Osteocyte (in vitro differentiated cells): ENCODE data around the gene MYH14. TPM values are rescaled to one million over a fixed set of nuclear protein-coding genes. Genes with fewer than 3 reads are reported as not detected.

Experiments
- DNase-seq: peaks from one replicate; pipeline ENCODE4 v3.0.0; 2021; ENCODE audit warnings: mixed read lengths; ENCODE audit not compliant: unreplicated experiment; ENCODE audit errors: extremely low spot score
- H3K27ac Mint-ChIP-seq: one replicate; pipeline ENCODE4 v1.8.0; 2021; ENCODE audit warnings: mild to moderate bottlenecking, mixed read lengths; ENCODE audit not compliant: unreplicated experiment
- H3K27me3 Mint-ChIP-seq: one replicate; pipeline ENCODE4 v1.8.0; 2021; ENCODE audit warnings: mixed read lengths; ENCODE audit not compliant: unreplicated experiment
- H3K36me3 Mint-ChIP-seq: one replicate; pipeline ENCODE4 v1.8.0; 2021; ENCODE audit warnings: mixed read lengths; ENCODE audit not compliant: unreplicated experiment
- H3K4me1 Mint-ChIP-seq: one replicate; pipeline ENCODE4 v1.8.0; 2021; ENCODE audit warnings: mixed read lengths; ENCODE audit not compliant: unreplicated experiment
- H3K4me3 Mint-ChIP-seq: one replicate; pipeline ENCODE4 v1.8.0; 2021; ENCODE audit warnings: mild to moderate bottlenecking, moderate library complexity, mixed read lengths; ENCODE audit not compliant: unreplicated experiment
- H3K9me3 Mint-ChIP-seq: one replicate; pipeline ENCODE4 v1.8.0; 2021; ENCODE audit warnings: mixed read lengths; ENCODE audit not compliant: unreplicated experiment
- CTCF ChIP-seq: fragments of 200-600 bp; sonication (generic); IDR thresholded peaks from 2 replicates; pipeline ENCODE4 v1.5.0; 2021; ENCODE audit warnings: antibody characterized with exemption, mild to moderate bottlenecking, moderate library complexity
- total RNA-seq: library from RNA; stranded (reverse); gene quantifications from 2 replicates; pipeline ENCODE4 v1.2.1, GENCODE V29; 2021

MYH14 gene
- total RNA-seq, 1 donor from 2014 or later = not detected

GRCh38 chr19:50210425-50210824 lies 7.0 kb downstream of the MYH14 start:
- peaks cover 2% of the 10 kb centered on the region for H3K27me3 Mint-ChIP-seq
- no peak for DNase-seq
- H3K9me3 Mint-ChIP-seq = peaks cover 11% of the 10 kb centered on the region
- H3K4me3 Mint-ChIP-seq = no peak overlapping the region
- no peaks in the 10 kb centered on the region for H3K36me3 Mint-ChIP-seq
- H3K4me1 Mint-ChIP-seq = no peaks in the 10 kb centered on the region
- TF ChIP-seq CTCF = no peak
- no peak overlapping the region for H3K27ac Mint-ChIP-seq

GRCh38 chr19:50213925-50214324 lies 10.5 kb downstream of the MYH14 start:
- Mint-ChIP-seq H3K9me3 (peaks cover 11% of the 10 kb centered on the region), H3K27me3 (no peaks in the 10 kb centered on the region), H3K4me1 (no peaks in the 10 kb centered on the region), H3K36me3 (no peaks in the 10 kb centered on the region), H3K4me3 (no peak overlapping the region), H3K27ac (no peak overlapping the region)
- no peak for TF ChIP-seq CTCF
- DNase-seq = no peak

GRCh38 chr19:50214699-50215543 lies 11.5 kb downstream of the MYH14 start:
- Mint-ChIP-seq H3K4me3 (no peak overlapping the region), H3K36me3 (no peaks in the 10 kb centered on the region), H3K4me1 (no peaks in the 10 kb centered on the region), H3K27ac (no peak overlapping the region), H3K9me3 (peaks cover 11% of the 10 kb centered on the region), H3K27me3 (no peaks in the 10 kb centered on the region)
- TF ChIP-seq CTCF = no peak
- no peak for DNase-seq

- no peaks in the 10 kb centered on the region for H3K36me3 Mint-ChIP-seq
- TF ChIP-seq CTCF = no peak
- no peak overlapping the region for H3K4me3 Mint-ChIP-seq
- H3K27ac Mint-ChIP-seq = no peak overlapping the region
- no peaks in the 10 kb centered on the region for H3K4me1 Mint-ChIP-seq
- no peaks in the 10 kb centered on the region for H3K27me3 Mint-ChIP-seq
- H3K9me3 Mint-ChIP-seq = peaks cover 11% of the 10 kb centered on the region
- DNase-seq = no peak
These were observed 12.4 kb downstream of the MYH14 start for GRCh38 chr19:50215820-50216219.

- no peak overlapping the region for H3K4me3 Mint-ChIP-seq
- H3K27me3 Mint-ChIP-seq = no peaks in the 10 kb centered on the region
- H3K4me1 Mint-ChIP-seq = no peaks in the 10 kb centered on the region
- H3K36me3 Mint-ChIP-seq = no peaks in the 10 kb centered on the region
- no peak for TF ChIP-seq CTCF
- no peak overlapping the region for H3K27ac Mint-ChIP-seq
- DNase-seq = no peak
- H3K9me3 Mint-ChIP-seq = peaks cover 14% of the 10 kb centered on the region
These were observed 17.7 kb downstream of the MYH14 start for GRCh38 chr19:50221087-50221486.
